AG10803 (cell line): ENCODE measurements around the gene SDF2L1.
A peak's percentile ranks its signal among the peaks of the same experiment; 100 is the strongest.

Experiments
- DNase-seq: peaks from one replicate; pipeline ENCODE4 v3.0.0; 2010; ENCODE audit warnings: low read depth
- H3K4me3 ChIP-seq: 2 replicates; pipeline ENCODE4 v1.5.1; 2011; ENCODE audit warnings: mild to moderate bottlenecking, low read length, control low read depth
- CTCF ChIP-seq: conservative IDR thresholded peaks from 2 replicates; pipeline ENCODE4 v1.5.1; 2011; ENCODE audit warnings: mild to moderate bottlenecking, low read length, control low read depth, inconsistent platforms

Gene SDF2L1

DNA sequence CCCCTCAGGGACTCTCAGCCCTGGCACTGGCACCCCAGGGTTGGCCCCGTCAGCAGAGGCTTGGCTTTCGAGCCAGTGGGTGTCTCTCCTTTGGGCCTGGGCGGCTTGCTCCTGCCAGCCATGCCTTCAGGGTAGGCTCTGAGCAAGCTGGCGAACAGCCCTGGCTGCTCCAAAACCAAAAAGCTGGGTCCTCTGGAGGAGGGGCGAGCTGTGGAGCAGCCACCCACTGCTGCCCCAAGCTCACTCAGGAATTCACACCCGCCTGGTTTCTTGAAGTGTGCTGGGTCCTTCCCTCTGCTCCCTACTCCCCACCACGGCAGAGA is 18.5 kb upstream of the SDF2L1 start:
- DNase-seq = no peak

DNA sequence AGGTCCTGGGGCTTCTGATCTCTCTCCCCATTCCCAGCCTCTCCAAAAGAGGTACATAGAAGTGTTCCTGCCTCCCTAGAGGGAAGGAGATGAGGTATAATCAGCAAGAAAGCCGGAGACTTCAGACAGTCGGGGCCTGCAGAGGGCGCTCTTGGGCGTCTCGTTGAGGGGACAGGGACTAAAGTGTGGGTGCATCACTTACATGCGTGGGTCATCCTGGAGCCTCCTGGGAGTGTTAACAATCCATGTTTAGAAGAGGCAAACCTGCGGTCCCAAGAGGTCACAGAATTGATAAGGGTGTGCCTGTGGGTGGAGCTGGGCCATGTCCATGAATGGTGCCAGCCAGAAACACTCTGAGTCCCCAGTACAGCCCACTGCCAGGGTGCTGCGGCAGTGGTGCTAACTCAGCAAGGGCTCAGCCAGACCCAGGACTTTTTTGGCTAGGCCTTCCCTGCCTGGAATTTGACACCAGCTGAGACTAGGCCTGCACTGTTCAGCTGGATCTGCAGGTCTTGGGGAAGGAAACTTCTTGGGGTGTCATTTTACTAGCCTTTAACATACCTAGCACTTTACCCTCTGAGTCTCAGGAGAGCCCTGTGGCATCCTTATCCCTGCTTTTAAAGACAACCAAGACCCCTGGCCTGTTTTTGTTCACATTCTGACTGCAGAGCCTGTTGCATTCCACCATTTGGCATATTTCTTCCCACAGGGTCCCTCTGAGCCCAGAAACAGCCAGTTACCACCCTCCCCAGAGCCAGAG is 17.8 kb upstream of the SDF2L1 start:
- DNase-seq = no peak
- peak; percentile 48 for TF ChIP-seq CTCF
- no peak overlapping the region for H3K4me3 ChIP-seq

More for the DNA sequence above, 18.5 kb upstream of the SDF2L1 start:
- H3K4me3 ChIP-seq = no peak overlapping the region
- TF ChIP-seq CTCF = no peak

DNA sequence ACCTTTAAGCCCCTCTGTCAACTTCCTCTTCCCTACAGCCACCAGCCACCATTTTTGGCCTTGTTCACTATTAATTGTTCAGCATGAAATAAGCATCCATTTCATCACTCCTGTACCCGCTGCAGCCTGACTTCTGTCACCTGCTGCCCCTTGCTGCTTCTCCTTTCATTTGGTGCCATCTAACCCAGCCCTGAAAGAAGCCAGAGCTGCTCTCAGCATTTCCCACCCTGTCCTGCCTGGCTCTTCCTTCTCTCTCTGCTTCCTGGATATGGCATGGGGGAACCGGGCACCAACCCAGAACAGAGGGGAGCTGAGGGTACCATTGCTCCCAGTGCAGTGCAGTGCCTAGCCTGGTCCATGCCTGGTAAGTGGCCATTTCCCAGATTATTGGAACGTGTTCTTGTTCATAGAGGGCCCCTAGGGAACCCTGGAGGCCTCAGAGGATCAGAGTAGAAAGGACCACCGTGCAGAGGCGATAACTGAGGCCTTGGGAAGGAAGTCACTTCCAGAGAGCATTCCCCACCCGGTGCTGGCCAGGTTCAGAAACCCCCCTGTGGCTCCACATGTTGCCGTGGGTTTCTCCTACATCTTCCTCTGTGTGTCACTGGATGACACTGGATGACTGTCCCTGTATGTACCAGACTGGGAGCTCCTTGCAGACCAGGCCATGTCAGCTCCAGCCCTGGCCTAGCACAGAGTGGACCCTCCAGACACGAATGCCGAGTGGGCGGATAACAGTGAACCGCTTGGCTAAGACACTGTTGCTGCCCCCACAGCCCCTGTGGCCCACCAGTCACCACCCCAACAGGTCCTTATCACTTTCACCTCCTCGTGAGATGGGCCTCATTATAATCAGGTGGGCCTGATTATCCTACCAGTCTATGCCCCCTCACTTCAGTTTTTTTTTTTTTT is 17.0 kb upstream of the SDF2L1 start:
- no peak for TF ChIP-seq CTCF
- no peak for DNase-seq
- H3K4me3 ChIP-seq = no peak overlapping the region

GRCh38 chr22:21626073-21626734 is 15.9 kb upstream of the SDF2L1 start:
- no peak for DNase-seq
- no peak overlapping the region for H3K4me3 ChIP-seq
- TF ChIP-seq CTCF = no peak

DNA sequence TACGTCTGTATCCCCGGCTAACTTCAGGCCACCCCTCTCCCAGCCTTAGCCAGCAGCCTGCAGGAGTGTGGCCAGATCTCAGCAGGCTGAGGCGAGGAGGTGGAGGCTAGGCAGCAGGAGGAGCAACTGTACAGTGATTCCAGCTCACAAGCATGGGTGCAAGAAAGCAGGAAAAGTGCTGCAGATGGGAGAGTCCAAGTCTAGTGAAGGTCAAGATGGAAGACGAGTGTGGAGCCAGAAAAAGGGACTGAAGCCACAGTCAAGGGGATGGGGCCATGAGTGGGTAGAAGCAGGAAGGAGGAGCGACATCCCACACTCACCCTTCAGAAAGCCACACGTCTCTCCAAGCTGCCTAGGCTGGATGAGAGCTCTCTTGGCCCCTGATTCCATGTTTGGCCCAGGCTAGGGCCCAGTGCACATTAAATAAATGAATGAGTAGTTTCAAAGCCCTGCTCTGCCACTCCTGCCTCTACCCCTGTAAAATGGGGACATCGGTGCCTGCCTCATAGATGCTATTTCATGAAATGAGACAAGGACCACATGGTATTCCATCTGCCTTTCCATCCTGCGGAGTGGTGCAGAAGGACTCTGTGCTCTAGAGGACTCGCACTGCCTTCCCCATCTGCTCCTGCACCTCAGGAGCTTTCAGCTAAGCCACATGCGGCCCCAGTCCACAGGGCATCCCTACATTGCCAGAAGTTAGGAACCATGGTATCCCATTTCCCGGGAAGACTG is 15.2 kb upstream of the SDF2L1 start:
- H3K4me3 ChIP-seq = no peak overlapping the region
- no peak for TF ChIP-seq CTCF
- no peak for DNase-seq

DNA sequence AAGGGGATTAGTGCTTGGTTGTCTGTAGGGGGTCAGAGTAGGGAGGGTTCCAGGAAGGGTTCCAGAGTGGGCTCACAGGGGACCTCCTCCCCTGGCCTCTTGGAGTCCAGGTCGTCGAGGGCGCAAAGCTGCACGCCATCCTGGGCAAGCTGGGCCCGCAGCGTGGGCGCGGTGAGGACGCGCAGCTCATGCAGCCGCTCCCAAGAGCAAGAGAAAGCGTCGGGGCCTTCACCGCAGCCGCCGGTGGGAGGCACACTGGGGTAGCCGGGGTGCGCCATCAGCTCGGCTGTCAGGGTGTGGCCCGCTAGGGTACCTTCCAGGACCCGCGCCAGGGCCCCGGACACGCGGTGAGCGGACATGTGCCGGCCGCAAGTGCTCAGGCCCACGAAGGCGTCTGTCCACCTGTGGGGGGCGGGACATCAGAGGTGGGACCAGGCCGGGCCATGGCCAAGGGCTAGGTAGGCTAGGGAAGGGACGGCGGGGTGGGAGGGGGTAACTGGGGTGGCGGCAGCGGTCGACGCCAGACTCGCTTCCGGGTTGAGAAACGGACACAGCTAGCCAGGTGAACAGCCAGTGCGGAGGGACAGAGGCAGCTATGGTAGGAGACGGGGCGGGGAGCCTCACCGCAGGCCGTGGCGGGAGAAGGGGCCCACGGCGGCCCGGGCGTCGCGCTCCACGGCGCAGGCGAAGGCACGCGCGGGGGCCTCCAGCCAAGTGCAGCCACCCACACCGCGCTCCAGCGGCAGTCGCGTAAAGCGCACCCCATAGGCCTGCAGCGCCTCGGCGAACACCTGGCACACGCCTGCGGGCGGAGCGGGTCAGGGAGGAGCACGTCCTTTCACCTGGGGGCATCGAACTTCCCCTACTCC is 13.5 kb upstream of the SDF2L1 start:
- no peak for DNase-seq
- TF ChIP-seq CTCF = no peak
- peak overlapping the region; percentile 85 for H3K4me3 ChIP-seq
